AG08395 (cell line): Measurements from ENCODE around the gene ATP5PF.
"Not testable (repeated sequence)": the region's sequence is repeated elsewhere in the genome, so short reads cannot be mapped to it uniquely, and the experiment has no call there.

Experiments
- DNase-seq: peaks from one replicate; pipeline ENCODE4 v3.0.0; 2012; ENCODE audit warnings: mixed read lengths, low spot score

Gene ATP5PF

GRCh38 chr21:25722631-25723030 is 12.1 kb downstream of the ATP5PF start:
- no peak for DNase-seq

- DNase-seq = no peak
Observed at GRCh38 chr21:25721987-25722386, 12.7 kb downstream of the ATP5PF start.

- DNase-seq = peak; percentile 25
Observed at GRCh38 chr21:25717491-25718147, 17.1 kb downstream of the ATP5PF start.

- not testable (repeated sequence) for DNase-seq
Observed at GRCh38 chr21:25714066-25714465, 20.6 kb downstream of the ATP5PF start.

GRCh38 chr21:25710550-25710949 is 24.2 kb downstream of the ATP5PF start:
- DNase-seq = no peak

- no peak for DNase-seq
Observed at GRCh38 chr21:25709684-25710265, 24.9 kb downstream of the ATP5PF start.

- peak; percentile 51 for DNase-seq
Observed at GRCh38 chr21:25708467-25709065, 26.1 kb downstream of the ATP5PF start.

GRCh38 chr21:25701529-25701928 is 33.2 kb downstream of the ATP5PF start:
- no peak for DNase-seq

- no peak for DNase-seq
Observed at GRCh38 chr21:25700741-25701140, 34.0 kb downstream of the ATP5PF start.

- not testable (repeated sequence) for DNase-seq
Observed at GRCh38 chr21:25695461-25695860, 39.2 kb downstream of the ATP5PF start.

- DNase-seq = no peak
Observed at GRCh38 chr21:25691976-25692375, 42.7 kb downstream of the ATP5PF start.

GRCh38 chr21:25689226-25689625 is 45.5 kb downstream of the ATP5PF start:
- peak; percentile 35 for DNase-seq

GRCh38 chr21:25688275-25689155 is 46.2 kb downstream of the ATP5PF start:
- no peak for DNase-seq

- DNase-seq = no peak
Observed at GRCh38 chr21:25687787-25688186, 46.9 kb downstream of the ATP5PF start.

- no peak for DNase-seq
Observed at GRCh38 chr21:25682382-25682781, 52.3 kb downstream of the ATP5PF start.

- DNase-seq = no peak
Observed at GRCh38 chr21:25676451-25676850, 58.3 kb downstream of the ATP5PF start.
